SW480 (cell line): ENCODE measurements around the gene WNK2.

Source experiments
- DNase-seq: peaks from one replicate; pipeline ENCODE4 v3.0.0-alpha.2; 2016; ENCODE audit warnings: low spot score

WNK2 gene

GRCh38 chr9:93295456-93296076 lies 111.6 kb downstream of the WNK2 start:
- DNase-seq: no peak

GRCh38 chr9:93296889-93297480 lies 113.0 kb downstream of the WNK2 start:
- no peak for DNase-seq

- no peak for DNase-seq
Observed at GRCh38 chr9:93297659-93298497, 113.9 kb downstream of the WNK2 start.

- DNase-seq: no peak
Observed at GRCh38 chr9:93298498-93299417, 114.8 kb downstream of the WNK2 start.

- DNase-seq: no peak
Observed at GRCh38 chr9:93299418-93300174, 115.7 kb downstream of the WNK2 start.

- DNase-seq: no peak
Observed at GRCh38 chr9:93300175-93300572, 116.2 kb downstream of the WNK2 start.

- DNase-seq: no peak
Observed at GRCh38 chr9:93300585-93301081, 116.7 kb downstream of the WNK2 start.

GRCh38 chr9:93301291-93301811 lies 117.4 kb downstream of the WNK2 start:
- DNase-seq: no peak

GRCh38 chr9:93301911-93302541 lies 118.1 kb downstream of the WNK2 start:
- DNase-seq: no peak

GRCh38 chr9:93302586-93303257 lies 118.8 kb downstream of the WNK2 start:
- DNase-seq: peak; percentile 61

- no peak for DNase-seq
Observed at GRCh38 chr9:93303258-93303771, 119.4 kb downstream of the WNK2 start.

- no peak for DNase-seq
Observed at GRCh38 chr9:93303806-93304573, 120.1 kb downstream of the WNK2 start.

GRCh38 chr9:93304574-93305496 lies 120.9 kb downstream of the WNK2 start:
- peak; percentile 41 for DNase-seq

GRCh38 chr9:93305497-93306020 lies 121.6 kb downstream of the WNK2 start:
- no peak for DNase-seq

- DNase-seq: no peak
Observed at GRCh38 chr9:93306081-93306480, 122.1 kb downstream of the WNK2 start.

GRCh38 chr9:93306579-93307091 lies 122.7 kb downstream of the WNK2 start:
- no peak for DNase-seq

- DNase-seq: no peak
Observed at GRCh38 chr9:93307468-93308157, 123.7 kb downstream of the WNK2 start.
